H1 (cell line): ENCODE results near the gene IYD. TPM values are rescaled to one million over a fixed set of nuclear protein-coding genes. Genes with fewer than 3 reads are reported as not detected.

Source experiments
- CTCF ChIA-PET: fragments of 300-600 bp; sonication (Branson Sonifier 250); formaldehyde crosslinking; loops from one replicate; lab custom pipeline; 2021; ENCODE audit not compliant: partially characterized antibody; lab: Charles Lee
- POLR2A ChIA-PET: fragments of 300-600 bp; sonication (Branson Sonifier 250); formaldehyde crosslinking; loops from one replicate; lab custom pipeline; 2021; ENCODE audit warnings: inconsistent platforms; ENCODE audit not compliant: partially characterized antibody; lab: Charles Lee
- DNase-seq, 2 experiments: peaks; one replicate each; pipeline versions ENCODE4 v3.0.0 to v3.0.0-alpha.2; 2010 to 2022; ENCODE audit warnings: low spot score in 2 of 2, low read depth in 1 of 2, mixed read lengths in 1 of 2
- FAIRE-seq: peaks from 2 replicates; lab custom pipeline; 2011; peaks lifted over from hg19 to GRCh38; lab: Jason Lieb, UNC
- H2AFZ ChIP-seq: 2 replicates; pipeline ENCODE4 v1.8.1; 2012; ENCODE audit warnings: low read length, inconsistent platforms
- H2AK5ac ChIP-seq: 2 replicates; pipeline ENCODE4 v1.6.1; 2013; ENCODE audit warnings: low read depth, low read length
- H2BK120ac ChIP-seq: replicated peaks from 2 replicates; pipeline ENCODE3; 2013; ENCODE audit warnings: low read depth, low read length, inconsistent platforms
- H2BK12ac ChIP-seq: 2 replicates; pipeline ENCODE4 v1.6.1; 2013; ENCODE audit warnings: low read depth, low read length
- H2BK15ac ChIP-seq: 2 replicates; pipeline ENCODE4 v1.6.1; 2013; ENCODE audit warnings: low read length
- H2BK20ac ChIP-seq: 2 replicates; pipeline ENCODE4 v1.6.1; 2013; ENCODE audit warnings: low read length
- H2BK5ac ChIP-seq: 2 replicates; pipeline ENCODE4 v1.6.1; 2013; ENCODE audit warnings: low read depth, low read length
- H3K14ac ChIP-seq: 2 replicates; pipeline ENCODE4 v1.6.1; 2013; ENCODE audit warnings: inconsistent platforms; ENCODE audit not compliant: insufficient read length
- H3K18ac ChIP-seq: 2 replicates; pipeline ENCODE4 v1.6.1; 2013; ENCODE audit warnings: low read length; ENCODE audit errors: extremely low read depth
- H3K23ac ChIP-seq: 2 replicates; pipeline ENCODE4 v1.6.1; 2013; ENCODE audit warnings: inconsistent platforms; ENCODE audit not compliant: insufficient read length
- H3K23me2 ChIP-seq: 2 replicates; pipeline ENCODE4 v1.6.1; 2013; ENCODE audit warnings: low read depth, low read length
- H3K27ac ChIP-seq: 2 replicates; pipeline ENCODE4 v1.6.1; 2011; ENCODE audit warnings: low read depth, low read length, inconsistent platforms
- H3K27me3 ChIP-seq, 4 experiments: replicated peaks in 1 of 4; 1 replicate in 1 of 4; 2 replicates in 3 of 4; pipeline versions ENCODE4 v1.6.1 to v1.8.1; 2011 to 2013; ENCODE audit warnings: low read length in 3 of 4, mild to moderate bottlenecking in 3 of 4, inconsistent platforms in 2 of 4, mixed read lengths in 2 of 4, moderate library complexity in 1 of 4; ENCODE audit not compliant: control insufficient read depth in 3 of 4, insufficient read depth in 3 of 4; ENCODE audit errors: extremely low read depth in 1 of 4
- H3K36me3 ChIP-seq, 4 experiments: 2 replicates each; pipeline versions ENCODE4 v1.6.1 to v1.8.1; 2011 to 2013; ENCODE audit warnings: mild to moderate bottlenecking in 4 of 4, low read length in 3 of 4, moderate library complexity in 2 of 4, control low read depth in 1 of 4, inconsistent platforms in 1 of 4; ENCODE audit not compliant: insufficient read depth in 4 of 4, control insufficient read depth in 2 of 4
- H3K4ac ChIP-seq: replicated peaks from 2 replicates; pipeline ENCODE3; 2013; ENCODE audit warnings: low read length, low read depth, mixed read lengths, inconsistent platforms; ENCODE audit not compliant: insufficient read length
- H3K4me1 ChIP-seq, 4 experiments: replicated peaks in 1 of 4; 1 replicate in 1 of 4; 2 replicates in 3 of 4; pipeline versions ENCODE4 v1.6.1 to v1.8.1; 2011 to 2013; ENCODE audit warnings: low read length in 3 of 4, inconsistent platforms in 2 of 4, mixed read lengths in 1 of 4; ENCODE audit not compliant: insufficient read depth in 4 of 4, control insufficient read depth in 3 of 4
- H3K4me2 ChIP-seq, 2 experiments: 2 replicates each; pipeline versions ENCODE4 v1.6.1 to v1.8.1; 2011 to 2013; ENCODE audit warnings: low read depth in 2 of 2, low read length in 2 of 2, control low read depth in 1 of 2, inconsistent platforms in 1 of 2, mild to moderate bottlenecking in 1 of 2; ENCODE audit not compliant: insufficient read depth in 1 of 2
- H3K4me3 ChIP-seq, 4 experiments: fragments of 200-600, 300-600 bp in 1 of 4; sonication (generic), shearing (Covaris generic), sonication (Bioruptor Twin) in 1 of 4; 2 replicates each; pipeline versions ENCODE4 v1.5.1 to v1.8.1; 2011 to 2016; ENCODE audit warnings: low read length in 4 of 4, low read depth in 3 of 4, control low read depth in 2 of 4, inconsistent platforms in 2 of 4, mild to moderate bottlenecking in 2 of 4, mixed read lengths in 1 of 4, moderate library complexity in 1 of 4; ENCODE audit not compliant: insufficient read depth in 2 of 4; ENCODE audit errors: extremely low read depth in 1 of 4
- H3K56ac ChIP-seq: replicated peaks from 2 replicates; pipeline ENCODE3; 2013; ENCODE audit warnings: low read depth, mild to moderate bottlenecking, mixed read lengths, low read length, inconsistent platforms; ENCODE audit not compliant: insufficient read length
- H3K79me1 ChIP-seq: 2 replicates; pipeline ENCODE4 v1.6.1; 2013; ENCODE audit warnings: low read depth, low read length, control low read depth
- H3K79me2 ChIP-seq, 2 experiments: 2 replicates each; pipeline versions ENCODE4 v1.6.1 to v1.8.1; 2012 to 2013; ENCODE audit warnings: low read length in 2 of 2, mild to moderate bottlenecking in 2 of 2, inconsistent platforms in 1 of 2; ENCODE audit not compliant: insufficient read depth in 2 of 2, control insufficient read depth in 1 of 2
- H3K9ac ChIP-seq, 4 experiments: replicated peaks in 1 of 4; 1 replicate in 1 of 4; 2 replicates in 3 of 4; pipeline versions ENCODE4 v1.6.1 to v1.8.1; 2011 to 2013; ENCODE audit warnings: low read depth in 3 of 4, low read length in 3 of 4, control low read depth in 2 of 4, mild to moderate bottlenecking in 2 of 4, moderate library complexity in 2 of 4, inconsistent platforms in 1 of 4; ENCODE audit errors: extremely low read depth in 1 of 4
- H3K9me3 ChIP-seq, 2 experiments: 2 replicates each; pipeline versions ENCODE4 v1.6.1 to v1.8.1; 2012 to 2013; ENCODE audit warnings: mild to moderate bottlenecking in 2 of 2, moderate library complexity in 2 of 2, control low read depth in 1 of 2, inconsistent platforms in 1 of 2, low read depth in 1 of 2, low read length in 1 of 2, mixed read lengths in 1 of 2; ENCODE audit not compliant: insufficient read depth in 2 of 2
- H4K20me1 ChIP-seq, 2 experiments: replicated peaks in 1 of 2; 2 replicates each; pipeline versions ENCODE3 to v1.8.1; 2011 to 2013; ENCODE audit warnings: inconsistent platforms in 2 of 2, low read length in 2 of 2, mild to moderate bottlenecking in 1 of 2; ENCODE audit not compliant: insufficient read depth in 2 of 2, control insufficient read depth in 1 of 2
- H4K5ac ChIP-seq: 2 replicates; pipeline ENCODE4 v1.6.1; 2013; ENCODE audit warnings: low read length, low read depth, mixed read lengths, inconsistent platforms; ENCODE audit not compliant: insufficient read length
- H4K8ac ChIP-seq: 2 replicates; pipeline ENCODE4 v1.8.0; 2013; ENCODE audit warnings: mild to moderate bottlenecking, moderate library complexity, low read length, inconsistent platforms; ENCODE audit not compliant: insufficient read depth; ENCODE audit errors: extremely low read depth
- H4K91ac ChIP-seq: replicated peaks from 2 replicates; pipeline ENCODE3; 2013; ENCODE audit warnings: low read length, mixed read lengths, inconsistent platforms; ENCODE audit not compliant: insufficient read length
- KDM1A ChIP-seq: fragments of 200-600, 300-600 bp; sonication (generic); IDR thresholded peaks from 2 replicates; pipeline ENCODE4 v1.7.1; 2016; ENCODE audit warnings: mild to moderate bottlenecking, low read length, borderline replicate concordance
- WGBS, 2 experiments: shearing (Covaris generic) in 1 of 2; methylation state at CpG; one replicate each; pipeline versions ENCODE4 v1.1.6 to v1.1.7; 2013 to 2015; ENCODE audit warnings: low lambda C conversion rate in 2 of 2, mixed read lengths in 2 of 2, inconsistent platforms in 1 of 2, low coverage in 1 of 2, missing lambda C conversion rate in 1 of 2; ENCODE audit not compliant: insufficient replicate concordance in 2 of 2, insufficient coverage in 1 of 2, insufficient read length in 1 of 2; ENCODE audit errors: extremely low coverage in 1 of 2, missing lambda C conversion rate in 1 of 2; 5-methylcytosine and 5-hydroxymethylcytosine counted together
- polyA plus RNA-seq, 7 experiments: library from polyadenylated mRNA; depleted of rRNA in 3 of 7; stranded (reverse) in 5 of 7; unstranded in 2 of 7; fragments of >200 nt in 5 of 7; fragments of 200-250 nt in 2 of 7; gene quantifications; 1 replicate in 5 of 7; 2 replicates in 1 of 7; 4 replicates in 1 of 7; pipeline versions ENCODE4 v1.2.1 to v1.2.3, GENCODE V29; 2011 to 2013; ENCODE audit warnings: missing spikeins in 2 of 7, mixed read lengths in 2 of 7
- total RNA-seq: library from RNA; stranded (reverse); fragmentation: NEBNext Ultra II Directional; extraction: Animal tissue kit (Norgen Biotek cat#: 25700); gene quantifications from 2 replicates; pipeline ENCODE4 v1.2.1, GENCODE V29; 2021

Gene IYD
- total and polyA plus RNA-seq, 2 of the 8 experiments (the other 6 are each of a cell fraction or from before 2014, with no cell fraction given), result not detected

DNA sequence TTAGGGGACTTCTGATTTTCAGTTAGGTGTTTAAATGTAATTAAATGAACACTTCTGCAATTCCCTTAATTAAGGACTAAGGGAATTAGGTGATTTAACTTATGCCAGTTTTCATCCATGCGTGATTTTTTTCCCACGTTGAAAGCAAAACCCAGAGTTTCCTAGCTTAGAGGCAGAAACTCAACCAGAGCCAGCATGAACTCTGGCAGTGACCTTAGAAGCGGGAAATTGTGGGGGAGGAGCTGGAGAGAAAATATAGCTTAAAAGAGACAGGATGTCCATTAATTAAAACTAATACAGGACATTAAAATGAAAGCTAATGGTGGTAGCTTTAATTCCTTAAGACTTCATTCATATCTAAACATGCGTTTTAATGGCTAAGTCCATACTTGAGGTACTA lies 41.6 kb downstream of the IYD start:
- Histone ChIP-seq H4K20me1 (no peaks in the 10 kb centered on the region), H2BK15ac (no peak overlapping the region), H2BK120ac (no peak overlapping the region), H2AFZ (no peak overlapping the region), H3K27ac (no peak overlapping the region), H3K14ac (no peak overlapping the region), H3K9ac (no peak overlapping the region), H2BK12ac (no peak overlapping the region), H4K91ac (no peak overlapping the region), H3K4ac (no peak overlapping the region), H4K8ac (no peak overlapping the region), H3K23ac (no peak overlapping the region), H3K4me3 (no peak overlapping the region), H2BK5ac (no peak overlapping the region), H3K18ac (no peak overlapping the region), H4K5ac (no peak overlapping the region), H3K27me3 (no peaks in the 10 kb centered on the region; a peak in 1 of 7 replicates), H3K79me2 (no peaks in the 10 kb centered on the region), H3K23me2 (no peaks in the 10 kb centered on the region), H3K4me1 (no peaks in the 10 kb centered on the region), H3K4me2 (no peak overlapping the region), H3K9me3 (no peaks in the 10 kb centered on the region), H2BK20ac (no peak overlapping the region), H3K56ac (no peak overlapping the region), H3K36me3 (no peaks in the 10 kb centered on the region), H2AK5ac (no peak overlapping the region), H3K79me1 (no peaks in the 10 kb centered on the region)
- ChIA-PET POLR2A (no interaction called here), CTCF (interaction anchor here (0.5 to 2.4 kb wide), 8 partner anchors 8 to 406 kb away, joined by 3 to 13 read pairs (median 3); no protein-coding TSS in a partner anchor)
- WGBS, 2 experiments, result 81% methylated on average over 4 of the region's 4 CpGs; no CpG with 5 or more reads in 1 of the 2 experiments
- no peak for TF ChIP-seq KDM1A
- FAIRE-seq (no peak), DNase-seq (no peak)
